H1 (cell line): ENCODE data around the gene SNX32. TPM values are rescaled to one million over a fixed set of nuclear protein-coding genes. Genes with fewer than 3 reads are reported as not detected.
A peak's percentile ranks its signal among the peaks of the same experiment; 100 is the strongest.

Source experiments
- CTCF ChIA-PET: fragments of 300-600 bp; sonication (Branson Sonifier 250); formaldehyde crosslinking; loops from one replicate; lab custom pipeline; 2021; ENCODE audit not compliant: partially characterized antibody; lab: Charles Lee
- POLR2A ChIA-PET: fragments of 300-600 bp; sonication (Branson Sonifier 250); formaldehyde crosslinking; loops from one replicate; lab custom pipeline; 2021; ENCODE audit warnings: inconsistent platforms; ENCODE audit not compliant: partially characterized antibody; lab: Charles Lee
- DNase-seq, 2 experiments: peaks; one replicate each; pipeline versions ENCODE4 v3.0.0 to v3.0.0-alpha.2; 2010 to 2022; ENCODE audit warnings: low spot score in 2 of 2, low read depth in 1 of 2, mixed read lengths in 1 of 2
- FAIRE-seq: peaks from 2 replicates; lab custom pipeline; 2011; peaks lifted over from hg19 to GRCh38; lab: Jason Lieb, UNC
- H2AFZ ChIP-seq: 2 replicates; pipeline ENCODE4 v1.8.1; 2012; ENCODE audit warnings: low read length, inconsistent platforms
- H2AK5ac ChIP-seq: 2 replicates; pipeline ENCODE4 v1.6.1; 2013; ENCODE audit warnings: low read depth, low read length
- H2BK120ac ChIP-seq: replicated peaks from 2 replicates; pipeline ENCODE3; 2013; ENCODE audit warnings: low read depth, low read length, inconsistent platforms
- H2BK12ac ChIP-seq: 2 replicates; pipeline ENCODE4 v1.6.1; 2013; ENCODE audit warnings: low read depth, low read length
- H2BK15ac ChIP-seq: 2 replicates; pipeline ENCODE4 v1.6.1; 2013; ENCODE audit warnings: low read length
- H2BK20ac ChIP-seq: 2 replicates; pipeline ENCODE4 v1.6.1; 2013; ENCODE audit warnings: low read length
- H2BK5ac ChIP-seq: 2 replicates; pipeline ENCODE4 v1.6.1; 2013; ENCODE audit warnings: low read depth, low read length
- H3K14ac ChIP-seq: 2 replicates; pipeline ENCODE4 v1.6.1; 2013; ENCODE audit warnings: inconsistent platforms; ENCODE audit not compliant: insufficient read length
- H3K18ac ChIP-seq: 2 replicates; pipeline ENCODE4 v1.6.1; 2013; ENCODE audit warnings: low read length; ENCODE audit errors: extremely low read depth
- H3K23ac ChIP-seq: 2 replicates; pipeline ENCODE4 v1.6.1; 2013; ENCODE audit warnings: inconsistent platforms; ENCODE audit not compliant: insufficient read length
- H3K23me2 ChIP-seq: 2 replicates; pipeline ENCODE4 v1.6.1; 2013; ENCODE audit warnings: low read depth, low read length
- H3K27ac ChIP-seq: 2 replicates; pipeline ENCODE4 v1.6.1; 2011; ENCODE audit warnings: low read depth, low read length, inconsistent platforms
- H3K27me3 ChIP-seq, 4 experiments: replicated peaks in 1 of 4; 1 replicate in 1 of 4; 2 replicates in 3 of 4; pipeline versions ENCODE4 v1.6.1 to v1.8.1; 2011 to 2013; ENCODE audit warnings: low read length in 3 of 4, mild to moderate bottlenecking in 3 of 4, inconsistent platforms in 2 of 4, mixed read lengths in 2 of 4, moderate library complexity in 1 of 4; ENCODE audit not compliant: control insufficient read depth in 3 of 4, insufficient read depth in 3 of 4; ENCODE audit errors: extremely low read depth in 1 of 4
- H3K36me3 ChIP-seq, 4 experiments: 2 replicates each; pipeline versions ENCODE4 v1.6.1 to v1.8.1; 2011 to 2013; ENCODE audit warnings: mild to moderate bottlenecking in 4 of 4, low read length in 3 of 4, moderate library complexity in 2 of 4, control low read depth in 1 of 4, inconsistent platforms in 1 of 4; ENCODE audit not compliant: insufficient read depth in 4 of 4, control insufficient read depth in 2 of 4
- H3K4ac ChIP-seq: replicated peaks from 2 replicates; pipeline ENCODE3; 2013; ENCODE audit warnings: low read length, low read depth, mixed read lengths, inconsistent platforms; ENCODE audit not compliant: insufficient read length
- H3K4me1 ChIP-seq, 4 experiments: replicated peaks in 1 of 4; 1 replicate in 1 of 4; 2 replicates in 3 of 4; pipeline versions ENCODE4 v1.6.1 to v1.8.1; 2011 to 2013; ENCODE audit warnings: low read length in 3 of 4, inconsistent platforms in 2 of 4, mixed read lengths in 1 of 4; ENCODE audit not compliant: insufficient read depth in 4 of 4, control insufficient read depth in 3 of 4
- H3K4me2 ChIP-seq, 2 experiments: 2 replicates each; pipeline versions ENCODE4 v1.6.1 to v1.8.1; 2011 to 2013; ENCODE audit warnings: low read depth in 2 of 2, low read length in 2 of 2, control low read depth in 1 of 2, inconsistent platforms in 1 of 2, mild to moderate bottlenecking in 1 of 2; ENCODE audit not compliant: insufficient read depth in 1 of 2
- H3K4me3 ChIP-seq, 4 experiments: fragments of 200-600, 300-600 bp in 1 of 4; sonication (generic), shearing (Covaris generic), sonication (Bioruptor Twin) in 1 of 4; 2 replicates each; pipeline versions ENCODE4 v1.5.1 to v1.8.1; 2011 to 2016; ENCODE audit warnings: low read length in 4 of 4, low read depth in 3 of 4, control low read depth in 2 of 4, inconsistent platforms in 2 of 4, mild to moderate bottlenecking in 2 of 4, mixed read lengths in 1 of 4, moderate library complexity in 1 of 4; ENCODE audit not compliant: insufficient read depth in 2 of 4; ENCODE audit errors: extremely low read depth in 1 of 4
- H3K56ac ChIP-seq: replicated peaks from 2 replicates; pipeline ENCODE3; 2013; ENCODE audit warnings: low read depth, mild to moderate bottlenecking, mixed read lengths, low read length, inconsistent platforms; ENCODE audit not compliant: insufficient read length
- H3K79me1 ChIP-seq: 2 replicates; pipeline ENCODE4 v1.6.1; 2013; ENCODE audit warnings: low read depth, low read length, control low read depth
- H3K79me2 ChIP-seq, 2 experiments: 2 replicates each; pipeline versions ENCODE4 v1.6.1 to v1.8.1; 2012 to 2013; ENCODE audit warnings: low read length in 2 of 2, mild to moderate bottlenecking in 2 of 2, inconsistent platforms in 1 of 2; ENCODE audit not compliant: insufficient read depth in 2 of 2, control insufficient read depth in 1 of 2
- H3K9ac ChIP-seq, 4 experiments: replicated peaks in 1 of 4; 1 replicate in 1 of 4; 2 replicates in 3 of 4; pipeline versions ENCODE4 v1.6.1 to v1.8.1; 2011 to 2013; ENCODE audit warnings: low read depth in 3 of 4, low read length in 3 of 4, control low read depth in 2 of 4, mild to moderate bottlenecking in 2 of 4, moderate library complexity in 2 of 4, inconsistent platforms in 1 of 4; ENCODE audit errors: extremely low read depth in 1 of 4
- H3K9me3 ChIP-seq, 2 experiments: 2 replicates each; pipeline versions ENCODE4 v1.6.1 to v1.8.1; 2012 to 2013; ENCODE audit warnings: mild to moderate bottlenecking in 2 of 2, moderate library complexity in 2 of 2, control low read depth in 1 of 2, inconsistent platforms in 1 of 2, low read depth in 1 of 2, low read length in 1 of 2, mixed read lengths in 1 of 2; ENCODE audit not compliant: insufficient read depth in 2 of 2
- H4K20me1 ChIP-seq, 2 experiments: replicated peaks in 1 of 2; 2 replicates each; pipeline versions ENCODE3 to v1.8.1; 2011 to 2013; ENCODE audit warnings: inconsistent platforms in 2 of 2, low read length in 2 of 2, mild to moderate bottlenecking in 1 of 2; ENCODE audit not compliant: insufficient read depth in 2 of 2, control insufficient read depth in 1 of 2
- H4K5ac ChIP-seq: 2 replicates; pipeline ENCODE4 v1.6.1; 2013; ENCODE audit warnings: low read length, low read depth, mixed read lengths, inconsistent platforms; ENCODE audit not compliant: insufficient read length
- H4K8ac ChIP-seq: 2 replicates; pipeline ENCODE4 v1.8.0; 2013; ENCODE audit warnings: mild to moderate bottlenecking, moderate library complexity, low read length, inconsistent platforms; ENCODE audit not compliant: insufficient read depth; ENCODE audit errors: extremely low read depth
- H4K91ac ChIP-seq: replicated peaks from 2 replicates; pipeline ENCODE3; 2013; ENCODE audit warnings: low read length, mixed read lengths, inconsistent platforms; ENCODE audit not compliant: insufficient read length
- MAFK ChIP-seq: IDR thresholded peaks from 2 replicates; pipeline ENCODE4 v1.6.1; 2012; ENCODE audit warnings: low read depth, mild to moderate bottlenecking, improper control_type of control experiment, low read length
- POLR2AphosphoS5 ChIP-seq: IDR thresholded peaks from 2 replicates; pipeline ENCODE4 v1.6.1; 2011; ENCODE audit warnings: low read depth, low read length
- RAD21 ChIP-seq, 2 experiments: IDR thresholded peaks in 1 of 2; conservative IDR thresholded peaks in 1 of 2; 2 replicates each; pipeline ENCODE4 v1.6.1; 2011; ENCODE audit warnings: low read depth in 2 of 2, low read length in 2 of 2, improper control_type of control experiment in 1 of 2, inconsistent platforms in 1 of 2, mild to moderate bottlenecking in 1 of 2, moderate library complexity in 1 of 2
- SIN3A ChIP-seq, 2 experiments: IDR thresholded peaks in 1 of 2; conservative IDR thresholded peaks in 1 of 2; 2 replicates each; pipeline ENCODE4 v1.6.1; 2011 to 2012; ENCODE audit warnings: low read length in 2 of 2, improper control_type of control experiment in 1 of 2, low read depth in 1 of 2, mild to moderate bottlenecking in 1 of 2
- USF2 ChIP-seq: IDR thresholded peaks from 2 replicates; pipeline ENCODE4 v1.6.1; 2011; ENCODE audit warnings: low read length, improper control_type of control experiment
- WGBS, 2 experiments: shearing (Covaris generic) in 1 of 2; methylation state at CpG; one replicate each; pipeline versions ENCODE4 v1.1.6 to v1.1.7; 2013 to 2015; ENCODE audit warnings: low lambda C conversion rate in 2 of 2, mixed read lengths in 2 of 2, inconsistent platforms in 1 of 2, low coverage in 1 of 2, missing lambda C conversion rate in 1 of 2; ENCODE audit not compliant: insufficient replicate concordance in 2 of 2, insufficient coverage in 1 of 2, insufficient read length in 1 of 2; ENCODE audit errors: extremely low coverage in 1 of 2, missing lambda C conversion rate in 1 of 2; 5-methylcytosine and 5-hydroxymethylcytosine counted together
- polyA plus RNA-seq, 7 experiments: library from polyadenylated mRNA; depleted of rRNA in 3 of 7; stranded (reverse) in 5 of 7; unstranded in 2 of 7; fragments of >200 nt in 5 of 7; fragments of 200-250 nt in 2 of 7; gene quantifications; 1 replicate in 5 of 7; 2 replicates in 1 of 7; 4 replicates in 1 of 7; pipeline versions ENCODE4 v1.2.1 to v1.2.3, GENCODE V29; 2011 to 2013; ENCODE audit warnings: missing spikeins in 2 of 7, mixed read lengths in 2 of 7
- total RNA-seq: library from RNA; stranded (reverse); fragmentation: NEBNext Ultra II Directional; extraction: Animal tissue kit (Norgen Biotek cat#: 25700); gene quantifications from 2 replicates; pipeline ENCODE4 v1.2.1, GENCODE V29; 2021
- TF ChIP-seq, protein P1 (sequence below): IDR thresholded peaks from 2 replicates; pipeline ENCODE4 v1.6.1; 2012; ENCODE audit warnings: low read length, inconsistent platforms

SNX32 gene
- total and polyA plus RNA-seq, 2 of the 8 experiments (the other 6 are each of a cell fraction or from before 2014, with no cell fraction given), result 0.76 to 2.2 TPM

DNA sequence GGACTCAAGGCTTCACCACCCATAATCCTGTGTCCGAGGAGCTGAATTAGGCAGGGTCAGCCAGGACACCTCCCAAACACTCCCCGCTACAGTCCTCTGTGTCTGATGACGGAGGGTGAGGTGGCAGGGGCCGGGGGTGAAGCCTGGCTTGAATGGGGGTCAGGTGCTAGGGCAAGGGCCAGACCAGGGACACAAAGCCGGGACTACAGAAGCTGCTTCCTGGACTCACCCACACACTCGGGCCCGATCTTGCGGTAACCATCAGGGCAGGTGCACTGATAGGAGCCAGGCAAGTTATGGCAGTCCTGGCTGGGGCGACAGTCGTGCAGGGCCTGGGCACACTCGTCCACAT is 36.5 kb downstream of the SNX32 start:
- ChIA-PET POLR2A (interaction anchor here (38.3 to 39.7 kb wide), 2 partner anchors 5 to 14 kb away, joined by 1071 read pairs; partner anchors contain the start of genes CCDC85B, CFL1, CTSW and EFEMP2), CTCF (interaction anchor here (3.0 to 8.9 kb wide), 4 partner anchors 10 to 18 kb away, joined by 15 to 210 read pairs (median 78); partner anchors contain the start of genes CCDC85B, CFL1, CTSW and FIBP)
- Histone ChIP-seq H3K9me3 (no peaks in the 10 kb centered on the region), H4K91ac (no peak overlapping the region), H2BK15ac (no peak overlapping the region), H2AK5ac (no peak overlapping the region), H2BK20ac (no peak overlapping the region), H3K4me2 (no peak overlapping the region), H3K79me2 (no peaks in the 10 kb centered on the region), H3K36me3 (peaks cover 0 to 3% (median 0%) of the 10 kb centered on the region in 4 experiments; a peak in 3 of 8 replicates), H3K23ac (no peak overlapping the region), H3K56ac (no peak overlapping the region), H2AFZ (no peak overlapping the region), H3K27me3 (peaks cover 0 to 32% (median 15%) of the 10 kb centered on the region in 4 experiments; a peak in 4 of 7 replicates), H3K14ac (no peak overlapping the region), H3K27ac (no peak overlapping the region), H3K9ac (no peak overlapping the region), H3K23me2 (peaks cover 9% of the 10 kb centered on the region; the same call in 1 of the 2 replicates), H3K4me1 (peaks cover 0 to 10% (median 3%) of the 10 kb centered on the region in 4 experiments; a peak in 5 of 7 replicates), H2BK120ac (no peak overlapping the region), H4K5ac (no peak overlapping the region), H4K8ac (no peak overlapping the region), H3K18ac (no peak overlapping the region), H3K4ac (no peak overlapping the region), H3K4me3 (no peak overlapping the region), H3K79me1 (no peaks in the 10 kb centered on the region; the same call in 1 of the 2 replicates), H2BK5ac (no peak overlapping the region), H4K20me1 (peaks cover 0 to 2% of the 10 kb centered on the region in 2 experiments), H2BK12ac (0 out of 2 replicates have a peak overlapping the region, but pooled peaks have one; percentile 27)
- FAIRE-seq, result no peak
- no peak for DNase-seq
- 93% methylated on average over 11 of the region's 11 CpGs; no CpG with 5 or more reads in 1 of the 2 experiments for WGBS, 2 experiments
- TF ChIP-seq USF2, result no peak
- no peak for TF ChIP-seq POLR2AphosphoS5
- TF ChIP-seq RAD21 (IDR thresholded peaks at IDR 0.05 in 1 of 2, conservative IDR thresholded peaks at IDR 0.05 in 1 of 2; ENCODE audit: low read depth in 2 of 2, low read length in 2 of 2), result no peak
- TF ChIP-seq MAFK, result no peak
- TF ChIP-seq SIN3A (conservative IDR thresholded peaks at IDR 0.05 in 1 of 2, IDR thresholded peaks at IDR 0.05 in 1 of 2; ENCODE audit: low read depth in 1 of 2, low read length in 2 of 2), result no peak
- TF ChIP-seq, protein P1, sequence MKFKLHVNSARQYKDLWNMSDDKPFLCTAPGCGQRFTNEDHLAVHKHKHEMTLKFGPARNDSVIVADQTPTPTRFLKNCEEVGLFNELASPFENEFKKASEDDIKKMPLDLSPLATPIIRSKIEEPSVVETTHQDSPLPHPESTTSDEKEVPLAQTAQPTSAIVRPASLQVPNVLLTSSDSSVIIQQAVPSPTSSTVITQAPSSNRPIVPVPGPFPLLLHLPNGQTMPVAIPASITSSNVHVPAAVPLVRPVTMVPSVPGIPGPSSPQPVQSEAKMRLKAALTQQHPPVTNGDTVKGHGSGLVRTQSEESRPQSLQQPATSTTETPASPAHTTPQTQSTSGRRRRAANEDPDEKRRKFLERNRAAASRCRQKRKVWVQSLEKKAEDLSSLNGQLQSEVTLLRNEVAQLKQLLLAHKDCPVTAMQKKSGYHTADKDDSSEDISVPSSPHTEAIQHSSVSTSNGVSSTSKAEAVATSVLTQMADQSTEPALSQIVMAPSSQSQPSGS, result no peak
